Neutrophil (primary cell): ENCODE results near the gene FRMPD1.

Source experiments
- H3K27ac ChIP-seq: fragments of 200-600 bp; sonication (generic); 2 replicates; pipeline ENCODE4 v1.5.1; 2016; ENCODE audit warnings: mild to moderate bottlenecking, moderate library complexity
- H3K27me3 ChIP-seq: fragments of 200-600 bp; sonication (generic); 2 replicates; pipeline ENCODE4 v1.6.0; 2016; ENCODE audit warnings: mild to moderate bottlenecking
- H3K36me3 ChIP-seq: fragments of 200-600 bp; sonication (generic); 2 replicates; pipeline ENCODE4 v1.5.1; 2017
- H3K4me1 ChIP-seq, 2 experiments: fragments of 200-600 bp in 1 of 2; sonication (generic) in 1 of 2; 1 replicate in 1 of 2; 2 replicates in 1 of 2; pipeline versions ENCODE4 v1.5.1 to v1.6.1; 2013 to 2016; ENCODE audit warnings: low read depth in 1 of 2, low read length in 1 of 2, mild to moderate bottlenecking in 1 of 2, moderate library complexity in 1 of 2; ENCODE audit not compliant: control insufficient read depth in 1 of 2, insufficient read depth in 1 of 2
- H3K4me3 ChIP-seq, 2 experiments: fragments of 200-600 bp in 1 of 2; sonication (generic) in 1 of 2; 1 replicate in 1 of 2; 2 replicates in 1 of 2; pipeline ENCODE4 v1.5.1; 2013 to 2016; ENCODE audit warnings: low read depth in 1 of 2, low read length in 1 of 2, mild to moderate bottlenecking in 1 of 2, moderate library complexity in 1 of 2
- H3K9me3 ChIP-seq: fragments of 200-600 bp; sonication (generic); 2 replicates; pipeline ENCODE4 v1.5.1; 2016
- CTCF ChIP-seq: fragments of 200-600 bp; sonication (generic); IDR thresholded peaks from 2 replicates; pipeline ENCODE4 v1.5.1; 2016; ENCODE audit warnings: antibody characterized with exemption

FRMPD1 gene

DNA sequence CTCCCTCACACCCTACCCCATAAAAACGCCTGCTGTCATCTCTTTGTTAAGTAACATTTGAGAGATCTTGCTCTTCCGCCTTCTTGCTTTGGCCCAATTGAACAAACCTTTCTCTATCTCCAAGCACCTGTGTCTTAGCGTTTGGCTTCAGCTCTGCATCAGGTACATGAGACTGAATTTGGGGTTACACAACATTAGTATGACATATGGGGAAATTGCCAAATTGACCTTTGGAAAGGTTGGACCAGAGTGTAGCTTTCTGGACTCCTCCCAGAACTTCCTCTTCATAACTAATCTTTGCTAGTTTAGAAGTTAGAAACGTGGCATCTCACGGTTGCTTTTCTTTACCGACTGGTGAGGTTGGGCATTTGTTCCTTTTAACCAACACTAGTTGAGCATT is 137.6 kb downstream of the FRMPD1 start:
- Histone ChIP-seq H3K27ac (peak overlapping the region; percentile 90), H3K27me3 (no peaks in the 10 kb centered on the region), H3K4me1 (peaks cover 79 to 97% of the 10 kb centered on the region in 2 experiments), H3K36me3 (peaks cover 4% of the 10 kb centered on the region), H3K4me3 (peak overlapping the region; percentile 45 to 58), H3K9me3 (no peaks in the 10 kb centered on the region)
- TF ChIP-seq CTCF: peak; percentile 7

- H3K9me3 ChIP-seq: no peaks in the 10 kb centered on the region
- H3K27ac ChIP-seq: peak overlapping the region; percentile 90
- no peaks in the 10 kb centered on the region for H3K36me3 ChIP-seq
- H3K4me1 ChIP-seq: peaks cover 82 to 96% of the 10 kb centered on the region in 2 experiments
- no peak overlapping the region for H3K4me3 ChIP-seq
- no peak for TF ChIP-seq CTCF
- H3K27me3 ChIP-seq: no peaks in the 10 kb centered on the region
Observed at GRCh38 chr9:37790096-37790495, 139.3 kb downstream of the FRMPD1 start.

DNA sequence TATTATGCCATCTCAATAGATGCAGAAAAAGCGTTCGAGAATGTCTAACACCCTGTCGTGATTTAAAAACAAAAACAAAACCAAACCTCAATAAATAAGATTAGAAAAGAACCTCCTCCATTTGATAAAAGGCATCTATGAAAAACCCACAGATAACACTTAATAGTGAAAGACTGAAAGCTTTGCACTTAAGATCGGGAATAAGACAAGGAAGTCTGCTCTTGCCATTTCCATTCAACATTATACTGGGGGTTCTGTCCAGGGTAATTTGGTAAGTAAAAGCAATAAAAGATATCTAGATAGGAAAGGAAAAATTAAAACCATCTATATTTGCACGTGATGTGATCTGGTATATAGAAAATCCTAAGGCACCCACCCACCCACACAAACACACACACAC is 141.4 kb downstream of the FRMPD1 start:
- no peak for TF ChIP-seq CTCF
- H3K4me3 ChIP-seq: no peak overlapping the region
- no peaks in the 10 kb centered on the region for H3K9me3 ChIP-seq
- no peaks in the 10 kb centered on the region for H3K36me3 ChIP-seq
- H3K4me1 ChIP-seq: peaks cover 86 to 96% of the 10 kb centered on the region in 2 experiments
- H3K27me3 ChIP-seq: no peaks in the 10 kb centered on the region
- H3K27ac ChIP-seq: no peak overlapping the region

GRCh38 chr9:37796232-37796631 is 145.5 kb downstream of the FRMPD1 start:
- no peak for TF ChIP-seq CTCF
- peak overlapping the region; percentile 83 for H3K27ac ChIP-seq
- H3K9me3 ChIP-seq: no peaks in the 10 kb centered on the region
- no peaks in the 10 kb centered on the region for H3K27me3 ChIP-seq
- peak overlapping the region; percentile 13 to 37 for H3K4me3 ChIP-seq
- peaks cover 76 to 89% of the 10 kb centered on the region in 2 experiments for H3K4me1 ChIP-seq
- no peaks in the 10 kb centered on the region for H3K36me3 ChIP-seq
